SK-N-SH (cell line): ENCODE measurements around the gene FHOD3. TPM values are rescaled to one million over a fixed set of nuclear protein-coding genes. Genes with fewer than 3 reads are reported as not detected.

Experiments used
- CTCF ChIA-PET: fragments of 300-600, 350-600 bp; formaldehyde crosslinking; extraction: SDS; loops from one replicate; lab custom pipeline; 2021; lab: Yijun Ruan, JAX
- POLR2A ChIA-PET: fragments of 350-600 bp; sonication (Branson Sonifier 250); formaldehyde crosslinking; extraction: SDS; loops from one replicate; lab custom pipeline; 2020; ENCODE audit warnings: antibody characterized with exemption, inconsistent platforms; lab: Yijun Ruan, JAX
- DNase-seq: peaks from one replicate; pipeline ENCODE4 v3.0.0; 2012
- H2AFZ ChIP-seq: fragments of 200-600 bp; sonication (generic); 2 replicates; pipeline ENCODE4 v1.8.1; 2016; ENCODE audit warnings: antibody characterized with exemption, mild to moderate bottlenecking, low read depth
- H3F3A ChIP-seq: fragments of 200-600 bp; sonication (generic); replicated peaks from 2 replicates; pipeline ENCODE3; 2016; ENCODE audit warnings: antibody characterized with exemption, mild to moderate bottlenecking; ENCODE audit not compliant: insufficient read depth
- H3K27ac ChIP-seq, 2 experiments: fragments of 200-500 bp in 1 of 2; fragments of 200-600 bp in 1 of 2; sonication (Bioruptor generic) in 1 of 2; sonication (generic), shearing (Covaris generic) in 1 of 2; 2 replicates each; pipeline versions ENCODE4 v1.5.1 to v1.6.1; 2014 to 2016; ENCODE audit warnings: low read depth in 2 of 2, inconsistent platforms in 1 of 2, low read length in 1 of 2, mild to moderate bottlenecking in 1 of 2, mixed read lengths in 1 of 2
- H3K27me3 ChIP-seq: fragments of 200-600 bp; sonication (generic), shearing (Covaris generic); 2 replicates; pipeline ENCODE4 v1.6.1; 2016; ENCODE audit warnings: mixed run types; ENCODE audit not compliant: insufficient read depth
- H3K36me3 ChIP-seq, 2 experiments: fragments of 200-500 bp in 1 of 2; fragments of 200-600 bp in 1 of 2; sonication (Bioruptor generic) in 1 of 2; sonication (generic) in 1 of 2; replicated peaks in 1 of 2; 2 replicates each; pipeline versions ENCODE3 to v1.5.1; 2014 to 2016; ENCODE audit warnings: low read length in 1 of 2, mild to moderate bottlenecking in 1 of 2; ENCODE audit not compliant: insufficient read depth in 2 of 2, control insufficient read depth in 1 of 2
- H3K4me1 ChIP-seq, 2 experiments: fragments of 200-500 bp in 1 of 2; fragments of 200-600 bp in 1 of 2; sonication (Bioruptor generic) in 1 of 2; sonication (generic), shearing (Covaris generic) in 1 of 2; 2 replicates each; pipeline versions ENCODE4 v1.5.1 to v1.6.1; 2014 to 2016; ENCODE audit warnings: low read depth in 1 of 2, low read length in 1 of 2, mixed run types in 1 of 2; ENCODE audit not compliant: insufficient read depth in 2 of 2, control insufficient read depth in 1 of 2
- H3K4me2 ChIP-seq: fragments of 200-600 bp; sonication (generic), shearing (Covaris generic); 2 replicates; pipeline ENCODE4 v1.6.1; 2017; ENCODE audit warnings: mixed run types
- H3K4me3 ChIP-seq, 2 experiments: fragments of 200-500 bp in 1 of 2; fragments of 200-600 bp in 1 of 2; sonication (Bioruptor generic) in 1 of 2; sonication (generic), shearing (Covaris generic) in 1 of 2; 2 replicates each; pipeline versions ENCODE4 v1.5.1 to v1.8.1; 2014 to 2016; ENCODE audit warnings: low read depth in 2 of 2, inconsistent platforms in 1 of 2, low read length in 1 of 2, mild to moderate bottlenecking in 1 of 2, mixed read lengths in 1 of 2, moderate library complexity in 1 of 2
- H3K79me2 ChIP-seq: fragments of 200-600 bp; sonication (generic); 2 replicates; pipeline ENCODE4 v1.8.1; 2017; ENCODE audit warnings: mild to moderate bottlenecking; ENCODE audit not compliant: insufficient read depth
- H3K9ac ChIP-seq: fragments of 200-600 bp; sonication (generic); 2 replicates; pipeline ENCODE4 v1.6.1; 2017; ENCODE audit warnings: mixed run types
- H3K9me2 ChIP-seq: fragments of 200-600 bp; sonication (generic); 2 replicates; pipeline ENCODE4 v1.6.1; 2017; ENCODE audit warnings: mixed run types
- H3K9me3 ChIP-seq: fragments of 200-600 bp; sonication (generic); 2 replicates; pipeline ENCODE4 v1.6.1; 2017; ENCODE audit warnings: mixed run types, mild to moderate bottlenecking, moderate library complexity
- H4K20me1 ChIP-seq: fragments of 200-600 bp; sonication (generic); 2 replicates; pipeline ENCODE4 v1.6.1; 2017; ENCODE audit warnings: mild to moderate bottlenecking, mixed run types; ENCODE audit not compliant: insufficient read depth
- CHD2 ChIP-seq: fragments of 150-350 bp; IDR thresholded peaks from 2 replicates; pipeline ENCODE4 v1.6.1; 2018; ENCODE audit warnings: low read length; ENCODE audit not compliant: partially characterized antibody
- ELF1 ChIP-seq: IDR thresholded peaks from 2 replicates; pipeline ENCODE4 v1.4.0; 2012
- EP300 ChIP-seq, 2 experiments: IDR thresholded peaks; 2 replicates each; pipeline versions ENCODE4 v1.4.0 to v1.6.1; 2012; ENCODE audit warnings: borderline replicate concordance in 1 of 2, low read depth in 1 of 2, low read length in 1 of 2
- EZH2phosphoT487 ChIP-seq: fragments of 200-600 bp; sonication (generic); IDR thresholded peaks from 2 replicates; pipeline ENCODE4 v1.6.1; 2017; ENCODE audit warnings: low read depth, mixed run types, mild to moderate bottlenecking, antibody characterized with exemption, moderate library complexity, borderline replicate concordance
- FOSL2 ChIP-seq: IDR thresholded peaks from 2 replicates; pipeline ENCODE4 v1.4.0; 2012; ENCODE audit warnings: low read depth, mild to moderate bottlenecking, moderate library complexity, borderline replicate concordance
- FOXM1 ChIP-seq: IDR thresholded peaks from 2 replicates; pipeline ENCODE4 v1.4.0; 2012; ENCODE audit warnings: low read depth, mild to moderate bottlenecking
- JUND ChIP-seq: IDR thresholded peaks from 2 replicates; pipeline ENCODE4 v1.4.0; 2012
- RAD21 ChIP-seq: IDR thresholded peaks from 2 replicates; pipeline ENCODE4 v1.6.1; 2012; ENCODE audit warnings: mild to moderate bottlenecking, low read length
- RFX5 ChIP-seq: IDR thresholded peaks from 2 replicates; pipeline ENCODE4 v1.6.1; 2012; ENCODE audit warnings: mild to moderate bottlenecking, improper control_type of control experiment, low read length
- RXRA ChIP-seq: IDR thresholded peaks from 2 replicates; pipeline ENCODE4 v1.4.0; 2012; ENCODE audit warnings: low read depth, mild to moderate bottlenecking, borderline replicate concordance
- SIN3A ChIP-seq: IDR thresholded peaks from 2 replicates; pipeline ENCODE4 v1.6.1; 2012; ENCODE audit warnings: low read depth, mild to moderate bottlenecking, low read length, moderate library complexity, borderline replicate concordance
- SMC3 ChIP-seq: IDR thresholded peaks from 2 replicates; pipeline ENCODE4 v1.6.1; 2012; ENCODE audit warnings: low read depth, low read length, improper control_type of control experiment
- TAF1 ChIP-seq: IDR thresholded peaks from 2 replicates; pipeline ENCODE4 v1.6.1; 2012; ENCODE audit warnings: low read depth, mild to moderate bottlenecking, low read length, moderate library complexity, borderline replicate concordance
- WGBS: methylation state at CpG from one replicate; pipeline ENCODE4 v1.1.6; 2017; ENCODE audit warnings: low lambda C conversion rate; 5-methylcytosine and 5-hydroxymethylcytosine counted together
- polyA plus RNA-seq, 3 experiments: library from polyadenylated mRNA; depleted of rRNA; stranded (reverse); fragments of >200 nt; gene quantifications; 2 replicates each; pipeline ENCODE4 v1.2.3, GENCODE V29; 2012
- TF ChIP-seq, protein P1 (sequence below): fragments of 200-600 bp; sonication (generic); IDR thresholded peaks from 2 replicates; pipeline ENCODE4 v1.6.1; 2017; ENCODE audit warnings: antibody characterized with exemption, mild to moderate bottlenecking, moderate library complexity
- TF ChIP-seq, protein P2 (sequence below): IDR thresholded peaks from 2 replicates; pipeline ENCODE4 v1.4.0; 2012; ENCODE audit warnings: low read depth, borderline replicate concordance
- TF ChIP-seq, protein P3 (sequence below): fragments of 150-350 bp; IDR thresholded peaks from 2 replicates; pipeline ENCODE4 v1.6.1; 2017; ENCODE audit warnings: antibody characterized with exemption, low read length, low read depth, borderline replicate concordance

The FHOD3 gene
- polyA plus RNA-seq, 1 of the 3 experiments (the other 2 are of a cell fraction): 10.9 TPM

DNA sequence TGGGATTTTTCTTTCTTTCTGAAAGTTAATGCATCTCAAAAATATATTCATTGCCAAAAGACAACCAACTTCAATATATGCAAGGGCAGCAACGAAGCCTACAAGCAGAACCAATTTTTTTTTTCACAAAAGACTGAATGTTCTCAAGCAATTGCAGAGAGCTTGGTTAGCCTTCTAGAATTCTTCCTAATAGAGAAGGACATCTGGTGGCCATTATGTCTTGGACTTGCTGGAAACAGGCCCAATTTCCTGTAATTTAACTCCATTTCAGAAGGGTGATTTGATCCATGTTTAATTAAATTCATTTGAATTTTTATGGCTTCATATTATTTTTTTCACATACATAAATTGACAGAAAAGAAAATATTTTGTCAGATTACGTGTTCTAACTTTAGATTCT lies 323.3 kb downstream of the FHOD3 start:
- CTCF ChIA-PET: interaction anchor here (0.5 to 1.1 kb wide), 2 partner anchors 13 to 42 kb away, joined by 3 read pairs; no protein-coding TSS in a partner anchor
- Histone ChIP-seq H2AFZ (no peak overlapping the region), H4K20me1 (no peaks in the 10 kb centered on the region), H3K9me3 (no peaks in the 10 kb centered on the region), H3F3A (no peaks in the 10 kb centered on the region), H3K4me2 (no peak overlapping the region), H3K79me2 (no peaks in the 10 kb centered on the region), H3K27me3 (no peaks in the 10 kb centered on the region), H3K27ac (peak overlapping the region in 1 of 2 experiments; percentile 11; a peak in 2 of 4 replicates), H3K36me3 (no peaks in the 10 kb centered on the region), H3K9me2 (no peaks in the 10 kb centered on the region), H3K4me3 (no peak overlapping the region), H3K9ac (no peak overlapping the region), H3K4me1 (peaks cover 0 to 14% of the 10 kb centered on the region in 2 experiments; a peak in 2 of 4 replicates)
- TF ChIP-seq SMC3 (no peak), EZH2phosphoT487 (no peak), JUND (no peak), CHD2 (no peak), FOXM1 (no peak), FOSL2 (no peak)
- TF ChIP-seq, protein P1, sequence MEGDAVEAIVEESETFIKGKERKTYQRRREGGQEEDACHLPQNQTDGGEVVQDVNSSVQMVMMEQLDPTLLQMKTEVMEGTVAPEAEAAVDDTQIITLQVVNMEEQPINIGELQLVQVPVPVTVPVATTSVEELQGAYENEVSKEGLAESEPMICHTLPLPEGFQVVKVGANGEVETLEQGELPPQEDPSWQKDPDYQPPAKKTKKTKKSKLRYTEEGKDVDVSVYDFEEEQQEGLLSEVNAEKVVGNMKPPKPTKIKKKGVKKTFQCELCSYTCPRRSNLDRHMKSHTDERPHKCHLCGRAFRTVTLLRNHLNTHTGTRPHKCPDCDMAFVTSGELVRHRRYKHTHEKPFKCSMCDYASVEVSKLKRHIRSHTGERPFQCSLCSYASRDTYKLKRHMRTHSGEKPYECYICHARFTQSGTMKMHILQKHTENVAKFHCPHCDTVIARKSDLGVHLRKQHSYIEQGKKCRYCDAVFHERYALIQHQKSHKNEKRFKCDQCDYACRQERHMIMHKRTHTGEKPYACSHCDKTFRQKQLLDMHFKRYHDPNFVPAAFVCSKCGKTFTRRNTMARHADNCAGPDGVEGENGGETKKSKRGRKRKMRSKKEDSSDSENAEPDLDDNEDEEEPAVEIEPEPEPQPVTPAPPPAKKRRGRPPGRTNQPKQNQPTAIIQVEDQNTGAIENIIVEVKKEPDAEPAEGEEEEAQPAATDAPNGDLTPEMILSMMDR: peak; percentile 19
- 42% methylated on average over 2 of the region's 2 CpGs for WGBS
- no peak for DNase-seq
- POLR2A ChIA-PET: no interaction called here

DNA sequence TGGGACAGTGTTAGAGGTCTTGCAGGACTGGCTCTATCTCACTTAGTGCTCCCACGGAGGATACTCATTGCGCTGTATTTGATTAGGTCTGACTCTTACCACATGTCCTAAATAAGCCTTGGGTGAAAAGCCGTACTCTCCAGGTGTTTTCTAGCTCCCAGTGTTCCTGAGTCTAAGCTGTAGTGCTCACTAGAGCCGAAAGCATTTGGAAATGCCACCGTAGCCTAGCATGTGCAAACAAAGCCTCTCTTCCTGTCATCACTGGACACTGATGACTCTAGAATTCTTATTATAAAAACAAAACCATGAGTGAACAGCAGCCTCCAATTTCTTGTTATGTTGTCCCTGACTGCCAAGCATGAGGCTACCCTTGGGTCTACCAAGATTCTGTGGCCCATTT lies 325.1 kb downstream of the FHOD3 start:
- WGBS: 87% methylated on average over 5 of the region's 5 CpGs
- POLR2A ChIA-PET: no interaction called here
- TF ChIP-seq EP300 (IDR thresholded peaks at IDR 0.05; ENCODE audit: borderline replicate concordance in 1 of 2, low read depth in 1 of 2, low read length in 1 of 2): no peak
- no peak for TF ChIP-seq RAD21
- TF ChIP-seq FOSL2: no peak
- no peak for TF ChIP-seq ELF1
- no peak for TF ChIP-seq SIN3A
- TF ChIP-seq, protein P2, sequence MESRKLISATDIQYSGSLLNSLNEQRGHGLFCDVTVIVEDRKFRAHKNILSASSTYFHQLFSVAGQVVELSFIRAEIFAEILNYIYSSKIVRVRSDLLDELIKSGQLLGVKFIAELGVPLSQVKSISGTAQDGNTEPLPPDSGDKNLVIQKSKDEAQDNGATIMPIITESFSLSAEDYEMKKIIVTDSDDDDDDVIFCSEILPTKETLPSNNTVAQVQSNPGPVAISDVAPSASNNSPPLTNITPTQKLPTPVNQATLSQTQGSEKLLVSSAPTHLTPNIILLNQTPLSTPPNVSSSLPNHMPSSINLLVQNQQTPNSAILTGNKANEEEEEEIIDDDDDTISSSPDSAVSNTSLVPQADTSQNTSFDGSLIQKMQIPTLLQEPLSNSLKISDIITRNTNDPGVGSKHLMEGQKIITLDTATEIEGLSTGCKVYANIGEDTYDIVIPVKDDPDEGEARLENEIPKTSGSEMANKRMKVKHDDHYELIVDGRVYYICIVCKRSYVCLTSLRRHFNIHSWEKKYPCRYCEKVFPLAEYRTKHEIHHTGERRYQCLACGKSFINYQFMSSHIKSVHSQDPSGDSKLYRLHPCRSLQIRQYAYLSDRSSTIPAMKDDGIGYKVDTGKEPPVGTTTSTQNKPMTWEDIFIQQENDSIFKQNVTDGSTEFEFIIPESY: no peak
- TF ChIP-seq FOXM1: no peak
- no peak for TF ChIP-seq TAF1
- no peak for TF ChIP-seq RXRA
- TF ChIP-seq, protein P3, sequence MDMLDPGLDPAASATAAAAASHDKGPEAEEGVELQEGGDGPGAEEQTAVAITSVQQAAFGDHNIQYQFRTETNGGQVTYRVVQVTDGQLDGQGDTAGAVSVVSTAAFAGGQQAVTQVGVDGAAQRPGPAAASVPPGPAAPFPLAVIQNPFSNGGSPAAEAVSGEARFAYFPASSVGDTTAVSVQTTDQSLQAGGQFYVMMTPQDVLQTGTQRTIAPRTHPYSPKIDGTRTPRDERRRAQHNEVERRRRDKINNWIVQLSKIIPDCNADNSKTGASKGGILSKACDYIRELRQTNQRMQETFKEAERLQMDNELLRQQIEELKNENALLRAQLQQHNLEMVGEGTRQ: no peak
- no peak for TF ChIP-seq EZH2phosphoT487
- no peak for TF ChIP-seq RFX5
- TF ChIP-seq, all 33 proteins: peak for 0

More for the DNA sequence above, 325.1 kb downstream of the FHOD3 start:
- Histone ChIP-seq H3K4me2 (no peak overlapping the region), H3K4me1 (peaks cover 0 to 8% of the 10 kb centered on the region in 2 experiments; a peak in 2 of 4 replicates), H3K4me3 (no peak overlapping the region), H3K79me2 (no peaks in the 10 kb centered on the region), H3F3A (no peaks in the 10 kb centered on the region), H3K9me3 (no peaks in the 10 kb centered on the region), H4K20me1 (no peaks in the 10 kb centered on the region), H3K9me2 (no peaks in the 10 kb centered on the region), H2AFZ (no peak overlapping the region), H3K27me3 (no peaks in the 10 kb centered on the region), H3K27ac (peak overlapping the region in 1 of 2 experiments; percentile 39; a peak in 1 of 4 replicates), H3K36me3 (peaks cover 0 to 5% of the 10 kb centered on the region in 2 experiments), H3K9ac (no peak overlapping the region)
- no peak for DNase-seq
- CTCF ChIA-PET: no interaction called here
